HG03354 (cell line): ENCODE data around the gene TMCO4.

Source experiments
- ATAC-seq: cut with Tn5 transposase; IDR thresholded peaks from one replicate; pipeline ENCODE4 v1.9.1; 2021; ENCODE audit warnings: mild to moderate bottlenecking; ENCODE audit not compliant: unreplicated experiment, poor library complexity, severe bottlenecking

Gene TMCO4

GRCh38 chr1:19700079-19700777 is 99.5 kb downstream of the TMCO4 start:
- ATAC-seq: no peak

- ATAC-seq: no peak
Observed at GRCh38 chr1:19698181-19698580, 101.5 kb downstream of the TMCO4 start.

- no peak for ATAC-seq
Observed at GRCh38 chr1:19696820-19697219, 102.9 kb downstream of the TMCO4 start.

GRCh38 chr1:19695772-19696171 is 103.9 kb downstream of the TMCO4 start:
- ATAC-seq: no peak

GRCh38 chr1:19694298-19694697 is 105.4 kb downstream of the TMCO4 start:
- ATAC-seq: no peak

- no peak for ATAC-seq
Observed at GRCh38 chr1:19690342-19690741, 109.4 kb downstream of the TMCO4 start.

- ATAC-seq: no peak
Observed at GRCh38 chr1:19689856-19690255, 109.9 kb downstream of the TMCO4 start.

- ATAC-seq: no peak
Observed at GRCh38 chr1:19689085-19689757, 110.5 kb downstream of the TMCO4 start.

GRCh38 chr1:19688041-19688842 is 111.5 kb downstream of the TMCO4 start:
- ATAC-seq: no peak

- no peak for ATAC-seq
Observed at GRCh38 chr1:19687414-19687813, 112.3 kb downstream of the TMCO4 start.

GRCh38 chr1:19685994-19686393 is 113.7 kb downstream of the TMCO4 start:
- ATAC-seq: no peak

GRCh38 chr1:19684677-19685076 is 115.0 kb downstream of the TMCO4 start:
- ATAC-seq: no peak

- ATAC-seq: no peak
Observed at GRCh38 chr1:19683351-19683750, 116.4 kb downstream of the TMCO4 start.

- no peak for ATAC-seq
Observed at GRCh38 chr1:19682901-19683300, 116.8 kb downstream of the TMCO4 start.

GRCh38 chr1:19682257-19682656 is 117.5 kb downstream of the TMCO4 start:
- ATAC-seq: no peak

- ATAC-seq: no peak
Observed at GRCh38 chr1:19680644-19681043, 119.1 kb downstream of the TMCO4 start.

GRCh38 chr1:19679691-19680090 is 120.0 kb downstream of the TMCO4 start:
- ATAC-seq: no peak

GRCh38 chr1:19678931-19679453 is 120.7 kb downstream of the TMCO4 start:
- ATAC-seq: no peak

- ATAC-seq: no peak
Observed at GRCh38 chr1:19678493-19678892, 121.2 kb downstream of the TMCO4 start.

GRCh38 chr1:19676438-19676922 is 123.2 kb downstream of the TMCO4 start:
- no peak for ATAC-seq
